Epithelial cell of proximal tubule (primary cell): Measurements from ENCODE around the gene HES6. TPM values are rescaled to one million over a fixed set of nuclear protein-coding genes. Genes with fewer than 3 reads are reported as not detected.

Source experiments
- DNase-seq: peaks from one replicate; pipeline ENCODE4 v3.0.0-alpha.2; 2011; ENCODE audit warnings: low read depth
- H3K4me3 ChIP-seq: 2 replicates; pipeline ENCODE4 v1.5.1; 2011; ENCODE audit warnings: low read depth, mild to moderate bottlenecking, low read length
- total RNA-seq: library from RNA; depleted of rRNA; stranded (reverse); fragments of >200 nt; gene quantifications from 2 replicates; pipeline ENCODE4 v1.2.3, GENCODE V29; 2015
- TF ChIP-seq, protein P1 (sequence below): conservative IDR thresholded peaks from 2 replicates; pipeline ENCODE4 v1.5.1; 2012; ENCODE audit warnings: low read depth, mild to moderate bottlenecking, low read length

The HES6 gene
- total RNA-seq, 1 donor from 2014 or later: 25.5 TPM

DNA sequence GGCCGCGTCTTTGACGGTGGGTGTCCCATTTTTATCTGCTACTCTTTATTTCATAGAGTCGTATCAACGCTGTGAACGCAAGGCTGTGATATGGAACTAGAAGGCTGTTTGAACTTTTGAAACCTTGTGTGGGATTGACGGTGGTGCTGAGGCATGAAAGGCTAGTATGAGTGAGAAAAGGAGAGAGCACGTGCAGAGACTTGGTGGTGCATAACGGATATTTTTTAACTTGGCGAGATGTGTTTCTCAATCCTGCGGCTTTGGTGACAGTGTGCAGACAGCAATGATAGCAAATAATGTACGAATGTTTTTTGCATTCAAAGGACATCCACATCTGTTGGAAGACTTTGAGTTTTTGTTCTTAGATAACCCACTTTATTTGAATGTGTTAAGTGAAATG is 6.2 kb downstream of the HES6 start:
- no peak overlapping the region for H3K4me3 ChIP-seq
- TF ChIP-seq, protein P1, sequence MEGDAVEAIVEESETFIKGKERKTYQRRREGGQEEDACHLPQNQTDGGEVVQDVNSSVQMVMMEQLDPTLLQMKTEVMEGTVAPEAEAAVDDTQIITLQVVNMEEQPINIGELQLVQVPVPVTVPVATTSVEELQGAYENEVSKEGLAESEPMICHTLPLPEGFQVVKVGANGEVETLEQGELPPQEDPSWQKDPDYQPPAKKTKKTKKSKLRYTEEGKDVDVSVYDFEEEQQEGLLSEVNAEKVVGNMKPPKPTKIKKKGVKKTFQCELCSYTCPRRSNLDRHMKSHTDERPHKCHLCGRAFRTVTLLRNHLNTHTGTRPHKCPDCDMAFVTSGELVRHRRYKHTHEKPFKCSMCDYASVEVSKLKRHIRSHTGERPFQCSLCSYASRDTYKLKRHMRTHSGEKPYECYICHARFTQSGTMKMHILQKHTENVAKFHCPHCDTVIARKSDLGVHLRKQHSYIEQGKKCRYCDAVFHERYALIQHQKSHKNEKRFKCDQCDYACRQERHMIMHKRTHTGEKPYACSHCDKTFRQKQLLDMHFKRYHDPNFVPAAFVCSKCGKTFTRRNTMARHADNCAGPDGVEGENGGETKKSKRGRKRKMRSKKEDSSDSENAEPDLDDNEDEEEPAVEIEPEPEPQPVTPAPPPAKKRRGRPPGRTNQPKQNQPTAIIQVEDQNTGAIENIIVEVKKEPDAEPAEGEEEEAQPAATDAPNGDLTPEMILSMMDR: no peak
- DNase-seq: no peak

DNA sequence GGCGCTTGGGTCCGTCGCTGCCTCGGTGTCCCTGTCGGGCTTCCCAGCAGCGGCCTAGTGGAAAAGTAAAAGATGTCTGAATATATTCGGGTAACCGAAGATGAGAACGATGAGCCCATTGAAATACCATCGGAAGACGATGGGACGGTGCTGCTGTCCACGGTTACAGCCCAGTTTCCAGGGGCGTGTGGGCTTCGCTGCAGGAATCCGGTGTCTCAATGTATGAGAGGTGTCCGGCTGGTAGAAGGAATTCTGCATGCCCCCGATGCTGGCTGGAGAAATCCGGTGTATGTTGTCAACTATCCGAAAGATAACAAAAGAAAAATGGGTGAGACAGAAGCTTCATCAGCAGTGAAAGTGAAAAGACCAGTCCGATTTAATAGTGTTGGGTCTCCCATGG is 8.0 kb downstream of the HES6 start:
- TF ChIP-seq, protein P1: no peak
- DNase-seq: no peak
- H3K4me3 ChIP-seq: peak overlapping the region; percentile 55

DNA sequence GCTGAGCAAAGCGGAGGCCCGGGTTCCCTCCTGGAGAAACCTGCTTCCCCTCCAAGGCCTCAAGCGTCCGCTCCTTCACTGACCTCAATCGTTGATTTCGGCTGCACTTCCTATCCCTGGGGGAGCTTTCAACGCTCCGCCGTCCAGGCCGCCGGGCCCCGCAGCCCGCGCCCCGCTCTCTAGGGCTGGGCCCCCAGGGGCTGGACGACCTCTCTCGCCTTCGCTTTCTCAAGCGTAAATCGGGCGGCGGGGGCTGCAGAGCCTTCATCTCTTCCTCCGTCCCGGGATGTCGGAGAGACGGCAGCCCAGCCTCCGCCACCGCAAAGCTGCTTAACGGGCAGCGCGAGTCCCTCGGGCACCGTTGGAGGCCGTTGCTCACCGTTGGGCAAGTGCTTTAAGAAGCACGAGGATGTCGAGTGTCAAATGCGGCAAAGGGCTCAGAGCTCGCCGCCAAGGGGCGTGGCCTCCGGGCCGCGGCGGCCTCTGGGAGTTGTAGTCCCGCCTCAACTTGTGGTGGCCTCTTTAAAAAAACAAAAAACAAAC is 8.5 kb downstream of the HES6 start:
- H3K4me3 ChIP-seq: peak overlapping the region; percentile 55
- DNase-seq: peak; percentile 16
- TF ChIP-seq, protein P1: no peak

DNA sequence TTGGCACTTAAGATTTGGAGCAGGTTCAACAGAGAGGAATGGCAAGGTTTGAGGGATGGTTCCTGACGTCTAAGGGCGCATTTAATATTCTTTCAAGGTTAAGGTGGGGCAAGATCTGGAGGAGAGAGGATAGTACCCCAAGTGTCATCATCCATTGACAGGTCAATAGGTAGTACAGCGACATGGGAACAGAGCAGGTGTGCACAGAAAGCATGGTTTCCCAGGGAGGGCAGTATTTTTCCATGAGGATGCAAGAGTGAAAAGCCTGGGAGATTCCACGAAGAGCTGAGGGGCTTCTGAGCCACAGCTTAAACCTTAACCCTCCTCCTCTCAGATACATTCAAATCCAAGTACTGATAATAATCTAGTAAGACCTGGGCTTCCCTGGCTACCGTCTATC is 9.1 kb downstream of the HES6 start:
- peak overlapping the region; percentile 55 for H3K4me3 ChIP-seq
- TF ChIP-seq, protein P1: no peak

DNA sequence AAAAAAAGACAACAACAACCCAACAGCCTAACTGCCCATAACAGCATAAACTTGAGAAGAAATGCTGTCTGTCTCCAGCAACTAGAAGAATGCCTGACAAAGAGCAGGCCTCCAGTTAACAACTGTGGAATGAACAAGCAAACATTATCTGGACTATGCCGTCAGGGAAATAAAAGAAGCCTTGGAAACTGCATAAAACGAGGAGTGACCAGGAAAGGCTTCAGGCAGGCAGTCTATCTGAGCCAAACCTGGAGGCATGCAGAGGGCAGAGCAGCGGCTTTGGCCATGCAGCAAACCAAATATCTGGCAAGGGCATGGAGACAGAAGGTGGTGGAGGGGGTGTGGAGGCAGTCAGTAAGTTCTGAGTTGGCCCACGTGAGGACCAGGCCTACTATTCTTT is 11.1 kb downstream of the HES6 start:
- DNase-seq: no peak
- TF ChIP-seq, protein P1: no peak
- H3K4me3 ChIP-seq: no peak overlapping the region

More for the DNA sequence above, 9.1 kb downstream of the HES6 start:
- no peak for DNase-seq

DNA sequence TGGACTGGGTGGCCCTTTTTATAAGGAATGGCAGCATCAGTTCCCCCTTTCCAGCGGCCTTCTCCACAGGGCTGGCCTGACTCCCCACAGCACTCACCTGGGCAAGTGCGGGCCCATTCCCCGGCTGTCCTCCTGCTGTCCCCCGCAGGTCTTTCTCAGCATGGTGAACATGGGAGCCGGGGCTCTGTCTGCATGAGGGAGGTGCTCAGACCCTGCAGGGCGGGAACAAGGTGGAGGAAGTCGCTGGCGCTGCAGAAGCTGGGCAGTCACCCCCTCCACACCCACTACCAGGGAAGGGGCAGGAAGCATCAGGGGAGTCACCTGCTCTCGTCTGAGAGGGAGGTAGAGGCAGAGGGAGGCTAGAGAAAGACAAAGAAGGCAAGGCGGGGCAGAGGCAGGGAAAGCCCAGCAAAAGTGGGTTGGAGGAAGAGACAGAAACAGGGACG is 12.2 kb downstream of the HES6 start:
- no peak for DNase-seq
- TF ChIP-seq, protein P1: no peak
- no peak overlapping the region for H3K4me3 ChIP-seq
